HG02610 (cell line): ENCODE measurements around the gene LYZL6.

ENCODE experiments used
- ATAC-seq: cut with Tn5 transposase; IDR thresholded peaks from one replicate; pipeline ENCODE4 v1.9.1; 2021; ENCODE audit warnings: mild to moderate bottlenecking, moderate library complexity; ENCODE audit not compliant: unreplicated experiment

Gene LYZL6, protein sequence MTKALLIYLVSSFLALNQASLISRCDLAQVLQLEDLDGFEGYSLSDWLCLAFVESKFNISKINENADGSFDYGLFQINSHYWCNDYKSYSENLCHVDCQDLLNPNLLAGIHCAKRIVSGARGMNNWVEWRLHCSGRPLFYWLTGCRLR

DNA sequence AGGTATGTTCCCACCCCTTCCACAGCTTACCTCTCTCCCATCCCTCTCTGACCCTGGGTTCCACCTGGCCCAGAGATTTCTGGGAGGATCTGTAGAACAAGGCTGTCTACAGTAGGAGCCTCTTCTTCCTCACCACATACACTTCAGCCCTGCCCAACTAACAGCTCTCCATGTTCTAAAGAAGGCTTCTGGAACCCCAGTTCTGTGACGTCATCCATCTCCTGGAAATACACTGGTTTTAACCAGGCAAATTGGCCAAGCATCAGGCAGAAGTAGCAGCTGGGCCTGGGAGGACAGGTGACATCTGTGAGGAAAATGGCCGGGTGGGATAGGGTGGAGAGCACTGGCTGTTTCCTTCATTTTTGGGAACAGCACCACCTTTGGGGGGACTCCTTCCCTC, at the start of gene LYZL6:
LYZL6 (minus strand) TSS at position 177 of the 400 bp plus-strand sequence. CDS start 4,357 bp downstream, outside the sequence.
- ATAC-seq = no peak

DNA sequence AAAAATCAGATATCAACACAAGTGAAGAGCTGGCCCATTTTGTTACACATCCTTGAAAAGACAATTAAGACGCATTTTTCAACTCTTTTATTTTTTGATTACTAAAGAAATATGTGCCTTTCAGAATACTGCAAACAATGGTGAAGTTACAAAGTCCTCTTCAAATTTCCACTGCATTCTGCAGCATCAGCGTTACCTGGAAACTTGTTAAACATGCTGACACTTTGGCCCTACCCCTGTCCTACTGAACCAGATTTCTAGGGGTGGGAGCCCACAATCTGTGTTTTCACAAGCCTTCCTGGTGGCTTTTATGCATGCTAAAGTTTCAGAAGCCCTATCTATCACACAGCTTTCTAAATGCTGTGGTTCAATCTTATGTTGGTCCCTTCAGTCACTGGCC, 47.6 kb upstream of the LYZL6 start:
- ATAC-seq = no peak

DNA sequence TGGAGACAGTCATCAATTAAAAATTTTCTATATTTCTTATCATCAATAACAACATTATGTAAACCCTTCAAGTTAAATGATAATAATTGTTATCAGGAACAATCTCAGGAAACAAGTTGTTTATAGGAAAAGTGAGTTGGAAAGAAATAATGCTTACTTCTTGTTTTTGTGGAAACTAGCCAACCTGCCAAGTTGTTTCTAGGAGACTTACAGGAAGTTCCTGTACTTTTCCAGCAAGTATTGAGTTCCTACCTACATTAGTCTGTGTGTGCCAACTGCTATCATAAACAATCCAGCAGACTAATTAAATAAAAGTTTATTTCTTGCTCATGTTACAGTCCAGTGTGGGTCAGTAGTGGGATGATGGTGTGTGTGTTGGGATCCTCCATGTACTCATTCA, 44.7 kb upstream of the LYZL6 start:
- ATAC-seq = no peak

DNA sequence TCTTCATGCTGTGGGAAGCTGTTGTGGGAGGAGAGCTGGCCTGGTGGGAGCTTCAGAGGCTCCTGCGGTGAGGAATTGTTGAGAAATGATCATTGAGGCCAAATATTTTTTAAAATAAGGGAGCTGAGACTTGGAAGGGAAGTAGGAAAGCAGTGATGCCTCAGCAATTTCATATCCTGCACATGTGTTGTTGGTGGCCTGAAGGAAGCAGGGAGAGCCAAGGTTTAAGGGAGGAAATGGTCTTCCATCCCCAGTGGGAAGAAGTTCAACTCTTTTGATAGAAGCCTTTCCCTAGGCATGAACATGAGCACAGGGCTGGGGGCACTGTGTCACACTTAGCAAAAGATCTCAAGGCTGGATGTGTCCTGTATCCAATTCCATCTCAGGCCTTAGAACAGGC, 43.1 kb upstream of the LYZL6 start, which contains the start of gene CCL14:
CCL14 (minus strand) TSS at position 87 of the 400 bp plus-strand sequence; CDS start at position 7, 80 bp downstream.
- ATAC-seq = no peak

DNA sequence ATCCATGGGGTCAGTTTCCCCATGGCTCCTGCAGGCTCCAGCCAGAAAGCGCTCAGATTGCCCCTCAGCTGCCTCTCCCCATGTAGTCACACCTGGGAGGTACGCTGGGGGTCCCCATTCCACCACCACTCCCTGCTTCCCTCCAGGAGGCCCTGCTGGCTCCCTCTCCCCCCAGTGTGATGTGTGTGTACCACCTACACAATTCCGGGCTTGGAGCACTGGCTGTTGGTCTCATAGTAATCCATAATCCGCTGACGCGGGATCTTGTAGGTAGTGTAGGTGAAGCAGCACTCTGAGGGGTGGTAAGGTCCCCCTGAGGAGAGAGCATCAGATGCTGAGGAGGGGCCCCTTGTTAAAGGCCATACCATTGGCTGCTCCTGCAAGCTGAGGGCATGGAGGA, 40.6 kb upstream of the LYZL6 start:
- no peak for ATAC-seq

DNA sequence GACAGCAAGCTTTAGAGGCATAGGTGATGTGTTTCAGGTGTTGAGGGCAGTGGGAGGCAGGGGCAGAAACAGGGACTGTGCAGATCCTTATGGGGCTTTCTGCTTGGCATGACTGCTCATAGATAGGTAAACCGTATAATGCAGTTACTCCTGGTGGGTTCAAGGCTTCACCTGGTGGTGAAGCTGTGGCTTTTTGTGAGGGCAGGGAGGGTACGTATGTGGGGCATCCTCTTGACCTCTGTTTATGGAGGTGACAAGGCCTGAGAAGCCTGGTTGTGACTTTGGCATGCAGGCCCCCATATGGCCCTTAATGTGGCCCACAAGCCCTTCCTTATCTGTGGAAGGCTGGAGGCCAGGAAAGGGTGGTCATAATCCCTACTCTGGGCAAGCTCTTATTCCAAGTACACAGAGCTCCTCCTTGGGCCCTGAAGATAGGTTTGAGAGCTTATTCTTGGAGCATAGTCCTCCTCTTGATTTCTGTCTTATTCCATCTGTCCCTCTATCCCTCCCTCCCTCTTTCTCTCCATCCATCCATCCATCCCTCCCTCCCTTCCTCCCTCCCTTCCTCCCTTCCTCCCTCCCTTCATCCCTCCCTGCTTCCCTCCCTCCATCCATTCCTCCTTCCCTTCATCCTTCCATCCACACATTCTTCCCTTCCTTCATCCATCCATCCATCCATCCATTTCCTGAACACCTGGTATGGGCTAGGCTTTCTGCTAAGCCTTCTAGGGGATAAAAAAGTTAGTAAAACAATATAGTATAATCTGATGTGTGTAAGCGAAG, 39.1 kb upstream of the LYZL6 start:
- ATAC-seq = no peak

DNA sequence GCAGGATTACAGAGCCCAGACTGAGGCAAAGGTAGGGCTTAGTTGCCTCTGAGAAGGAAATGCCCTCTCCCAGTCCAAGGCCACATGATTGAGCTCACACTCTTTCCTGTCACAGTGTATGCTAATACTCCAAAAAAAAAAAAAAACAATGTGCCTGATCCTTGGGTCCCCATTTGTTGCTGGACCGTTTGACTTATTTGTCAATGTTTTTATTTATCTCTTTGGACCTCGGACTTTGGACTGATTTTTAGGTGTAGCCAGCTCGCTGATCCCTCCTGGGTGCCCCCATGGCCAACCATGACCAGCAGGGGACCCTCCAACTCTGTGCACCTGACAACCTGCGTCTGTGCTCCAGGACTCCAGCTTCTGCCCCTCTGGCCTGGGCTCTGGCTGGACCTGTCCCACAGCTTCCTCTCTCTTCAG, 38.4 kb upstream of the LYZL6 start:
- ATAC-seq = no peak

DNA sequence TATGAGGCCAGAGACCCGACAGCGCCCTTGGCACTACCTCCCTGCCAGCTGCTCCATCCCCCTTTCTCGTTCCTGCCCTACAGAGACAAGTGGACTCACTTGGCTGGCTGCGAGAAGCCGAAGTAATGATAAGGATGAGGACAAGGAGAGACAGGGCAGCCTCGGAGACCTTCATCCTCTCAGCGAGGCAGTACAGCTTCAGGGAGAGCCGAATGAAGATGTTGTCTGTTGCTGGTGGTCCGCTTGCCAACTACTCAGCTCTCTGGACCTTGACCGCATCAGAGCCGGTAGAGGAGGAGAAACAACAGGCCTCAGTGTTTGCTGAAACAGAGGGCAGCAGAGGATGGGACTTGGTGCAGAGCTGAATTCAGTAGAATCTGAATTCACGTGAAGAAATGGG, 37.7 kb upstream of the LYZL6 start, which contains the start of gene CCL16:
CCL16 (minus strand) TSS at position 252 of the 400 bp plus-strand sequence; CDS start at position 175, 77 bp downstream.
- ATAC-seq = no peak

DNA sequence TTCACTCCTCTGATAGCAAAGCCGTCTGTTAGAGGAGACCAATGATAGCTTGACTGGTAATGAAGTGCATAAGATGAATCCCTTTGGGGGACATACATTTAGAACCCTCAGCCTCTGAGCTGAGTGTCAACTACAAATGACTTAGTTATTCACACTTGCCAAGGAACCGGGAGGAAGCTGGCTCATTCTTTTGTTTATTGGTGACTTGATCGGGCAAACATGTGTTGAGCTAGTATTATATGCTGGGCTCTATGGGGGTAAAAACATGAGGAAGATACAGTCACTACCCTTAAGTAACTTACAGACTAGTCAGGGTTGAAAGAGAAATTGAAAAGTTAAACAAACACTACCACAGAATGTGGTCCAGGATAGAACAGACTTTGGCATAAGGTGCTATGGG, 34.8 kb upstream of the LYZL6 start:
- no peak for ATAC-seq

DNA sequence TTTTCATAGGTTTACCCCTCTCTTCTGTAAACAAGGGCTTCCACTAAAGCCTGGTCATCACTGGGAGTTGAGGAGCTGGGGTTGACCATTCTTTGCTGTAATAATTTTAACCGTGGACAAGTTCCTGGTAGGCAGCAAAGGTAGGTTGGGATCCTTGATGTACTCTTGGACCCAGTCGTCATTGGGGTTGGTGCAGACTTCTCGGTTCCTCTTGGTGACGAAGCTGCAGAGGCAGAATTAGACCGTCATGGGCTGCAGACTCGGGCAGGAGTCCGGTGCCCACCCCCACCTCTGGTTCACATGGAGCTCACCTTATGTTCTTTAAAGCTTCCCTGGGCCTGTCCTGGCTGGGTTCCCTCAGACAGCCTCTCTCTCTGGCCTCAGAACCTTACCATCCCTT, 34.0 kb upstream of the LYZL6 start:
- ATAC-seq = no peak

DNA sequence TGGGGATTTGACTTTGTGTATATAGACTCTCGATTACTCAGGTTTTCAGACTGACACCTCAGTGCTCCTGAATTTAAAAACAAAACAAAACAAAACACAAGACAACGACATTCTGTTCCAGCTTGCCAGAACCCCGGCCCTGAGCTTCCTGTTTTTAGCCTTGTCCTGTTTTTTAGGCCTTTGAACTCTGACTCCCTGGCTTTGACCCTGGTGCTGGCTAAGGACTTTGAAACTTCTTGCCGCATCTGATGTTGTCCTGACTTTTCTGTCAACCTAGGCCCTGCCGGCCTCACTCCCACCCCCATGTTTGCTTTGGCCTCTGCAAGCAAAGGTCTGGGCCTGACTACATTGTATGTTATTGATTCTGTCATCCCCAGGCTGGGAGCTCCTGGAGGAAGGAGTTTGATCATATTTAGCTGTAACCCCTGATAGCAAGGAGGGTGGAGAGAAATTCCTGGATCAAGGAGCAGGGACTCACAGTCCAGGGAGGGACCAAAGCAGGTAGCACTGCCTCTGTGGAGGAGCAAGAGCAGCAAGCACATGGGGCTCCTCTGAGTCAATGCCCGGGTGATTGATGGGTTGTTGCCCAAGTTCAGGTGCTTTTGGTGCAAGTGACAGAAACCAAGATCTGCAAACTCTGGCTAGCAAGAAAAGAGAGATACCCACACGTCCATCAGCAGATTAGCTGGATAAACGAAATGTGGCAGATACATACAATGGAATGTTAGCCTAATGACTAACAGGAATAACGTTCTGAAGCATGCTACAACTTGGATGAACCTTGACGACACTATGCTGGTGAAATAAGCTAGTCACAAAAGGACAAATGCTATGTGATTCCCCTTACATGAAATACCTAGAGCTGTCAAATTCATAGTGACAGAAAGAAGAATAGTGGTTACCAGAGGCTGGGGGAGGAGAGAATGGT, 30.1 kb upstream of the LYZL6 start:
- ATAC-seq = no peak

DNA sequence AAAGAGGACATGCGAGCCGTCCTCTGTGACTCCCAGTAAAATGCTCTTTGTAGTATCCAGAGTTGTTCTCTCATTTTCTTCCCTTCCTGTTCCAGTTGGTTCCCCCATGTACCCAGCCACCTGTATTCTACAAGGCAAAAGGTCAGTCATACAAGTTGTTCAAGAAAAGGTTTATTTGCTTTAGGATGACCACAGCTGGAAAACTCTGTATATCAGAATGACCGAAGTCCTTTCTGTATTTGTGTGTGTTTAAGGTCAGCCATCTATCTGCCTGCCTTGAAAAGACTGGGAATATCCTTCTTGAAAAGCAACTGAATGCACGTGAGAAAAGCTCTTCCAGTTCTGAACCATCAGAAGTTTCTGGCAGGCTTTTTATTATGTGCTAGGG, 29.4 kb upstream of the LYZL6 start:
- ATAC-seq = no peak

DNA sequence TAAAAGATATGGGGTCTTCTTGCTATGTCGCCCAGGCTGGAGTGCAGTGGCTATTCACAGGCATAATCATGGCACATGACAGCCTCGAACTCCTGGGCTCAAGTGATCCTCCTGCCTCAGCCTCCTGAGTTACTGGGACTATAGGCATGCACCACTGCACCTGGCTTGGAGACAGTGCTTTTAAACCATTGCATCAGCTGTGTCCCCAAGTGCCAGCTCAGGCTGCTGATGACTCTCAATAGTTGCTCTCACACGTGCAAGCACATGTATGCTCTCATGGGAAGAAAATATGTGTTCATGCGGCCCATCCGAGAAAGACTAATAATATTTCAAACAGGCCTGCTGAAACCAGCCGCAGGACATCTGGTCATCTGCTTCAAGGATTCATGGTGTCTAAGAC, 29.0 kb upstream of the LYZL6 start:
- ATAC-seq = no peak

DNA sequence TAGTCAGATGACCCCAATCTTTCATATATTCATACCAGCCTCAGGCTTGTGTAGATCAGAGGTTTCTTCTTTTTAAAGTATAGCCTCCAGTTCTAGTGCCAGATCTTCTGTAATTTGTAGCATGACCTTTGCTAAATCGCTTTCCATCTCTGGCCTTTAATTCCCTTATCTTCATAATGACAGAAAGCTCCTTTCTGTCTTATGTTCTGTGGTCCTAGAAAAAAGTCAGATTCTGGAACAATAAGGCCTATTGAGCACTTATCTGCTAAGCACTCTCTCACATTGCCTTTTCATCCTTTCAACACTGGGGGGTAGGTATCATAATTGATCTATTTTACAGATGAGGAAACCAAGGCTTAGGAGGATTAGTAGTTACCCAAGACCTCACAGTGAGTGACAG, 28.6 kb upstream of the LYZL6 start:
- ATAC-seq = no peak

DNA sequence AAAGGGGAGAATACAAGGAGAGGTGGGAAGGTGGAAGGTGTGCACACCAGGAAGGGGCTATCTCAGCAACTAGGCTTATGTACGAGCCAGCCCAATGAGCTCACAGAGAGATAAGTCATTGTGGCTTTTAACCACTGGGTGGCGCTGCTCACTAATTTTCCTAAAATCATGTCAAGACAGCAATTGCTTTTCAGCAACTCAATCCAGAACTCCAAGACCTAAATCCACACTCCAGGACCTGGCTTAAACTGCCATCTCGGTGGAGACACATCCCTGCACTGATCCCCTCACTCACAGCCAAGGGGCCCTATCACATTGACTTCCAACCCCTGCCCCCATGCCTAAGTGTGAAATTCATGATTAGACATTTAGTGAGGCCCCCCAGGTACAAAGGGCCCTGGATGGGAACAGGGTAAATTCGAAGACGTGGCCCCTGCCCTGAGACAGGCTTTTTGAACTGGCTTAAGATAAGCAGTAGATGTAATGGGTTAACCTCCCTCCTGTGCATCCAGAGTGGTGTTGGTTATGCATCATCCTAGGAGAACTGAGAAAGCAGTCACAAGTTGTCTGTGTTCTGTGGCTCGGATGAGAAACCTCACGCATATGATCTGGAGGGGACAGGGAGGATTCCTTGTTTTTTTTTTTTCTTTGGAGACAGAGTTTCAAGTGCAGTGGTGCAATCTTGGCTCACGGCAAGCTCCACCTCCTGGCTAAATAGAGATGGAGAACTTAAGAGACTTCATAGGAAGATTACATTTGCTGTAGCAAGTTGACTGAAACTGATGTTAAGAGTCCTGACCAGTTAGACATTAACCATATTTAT, 26.3 kb upstream of the LYZL6 start:
- ATAC-seq = no peak

DNA sequence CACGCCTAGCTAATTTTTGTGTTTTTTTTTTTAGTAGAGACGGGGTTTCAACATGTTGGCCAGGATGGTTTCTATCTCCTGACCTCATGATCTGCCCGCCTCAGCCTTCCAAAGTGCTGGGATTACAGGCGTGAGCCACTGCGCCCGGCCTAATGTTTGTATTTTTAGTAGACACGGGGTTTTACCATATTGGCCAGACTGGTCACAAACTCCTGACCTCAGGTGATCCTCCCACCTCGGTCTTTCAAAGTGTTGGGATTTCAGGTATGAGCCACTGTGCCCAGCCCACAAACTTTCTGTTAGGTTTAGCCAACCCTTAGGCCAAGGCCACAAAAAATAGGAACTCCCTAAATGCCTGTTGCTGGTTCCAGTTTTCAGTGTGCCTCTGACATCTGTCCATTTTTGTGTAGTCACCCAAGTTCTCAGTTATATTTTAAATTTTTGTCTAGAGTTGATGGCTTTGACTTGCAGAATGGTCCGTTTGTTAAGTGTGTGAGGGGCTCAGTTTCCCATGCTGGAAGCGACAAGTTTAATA, 25.1 kb upstream of the LYZL6 start:
- ATAC-seq = no peak

DNA sequence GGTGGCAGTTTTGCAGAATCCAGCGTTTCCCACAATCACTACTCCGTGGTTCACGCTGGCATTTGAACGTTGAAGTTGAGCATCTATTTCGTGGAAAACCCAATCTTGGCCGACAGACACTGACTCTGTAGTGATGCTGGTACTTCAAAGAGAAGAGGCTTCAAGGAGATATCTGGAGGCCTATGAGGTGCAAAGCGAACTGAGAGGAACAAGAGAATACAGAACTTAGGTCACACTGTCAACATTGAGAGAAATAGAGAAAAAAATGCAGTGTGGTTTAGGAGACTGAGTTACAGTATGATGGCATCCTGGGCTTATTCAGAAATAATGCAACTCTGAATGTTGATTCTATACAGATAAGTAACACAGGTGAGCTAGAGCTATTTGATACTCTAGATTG, 21.8 kb upstream of the LYZL6 start:
- ATAC-seq = no peak

DNA sequence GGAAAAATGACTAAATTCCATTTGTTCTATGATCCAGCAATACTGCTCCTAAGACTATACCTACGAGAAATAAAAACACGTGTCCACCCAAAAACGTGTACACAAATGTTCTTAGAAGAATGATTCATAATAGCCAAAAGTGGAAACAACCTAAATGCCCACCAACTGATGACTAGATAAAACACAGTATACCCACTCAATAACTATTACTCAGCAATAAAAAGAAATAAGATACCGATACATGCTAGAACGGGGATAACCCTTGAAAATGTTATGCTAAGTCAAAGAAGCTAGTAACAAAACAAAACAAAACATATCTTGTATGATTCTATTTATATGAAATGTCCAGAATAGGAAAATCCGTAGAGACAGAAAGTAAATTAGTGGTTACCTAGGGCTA, 20.1 kb upstream of the LYZL6 start:
- no peak for ATAC-seq

DNA sequence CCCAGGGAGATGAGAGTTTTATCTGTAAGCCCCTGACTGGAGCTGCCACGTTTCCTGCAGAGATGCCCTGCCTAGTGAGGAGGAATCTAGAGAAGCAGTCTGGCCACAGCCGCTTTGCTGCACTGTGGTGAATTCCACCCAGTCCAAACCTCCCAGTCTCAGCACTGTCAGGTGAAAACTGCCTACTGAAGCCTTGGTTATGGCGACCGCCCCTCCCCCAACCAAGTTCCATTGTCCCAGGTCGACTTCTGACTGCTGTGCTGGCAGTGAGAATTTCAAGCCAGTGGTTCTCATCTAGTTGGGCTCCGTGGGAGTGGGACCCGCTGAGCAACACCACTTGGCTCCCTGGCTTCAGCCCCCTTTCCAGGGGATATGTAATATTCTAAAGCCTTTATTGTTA, 10.2 kb upstream of the LYZL6 start:
- ATAC-seq = no peak

DNA sequence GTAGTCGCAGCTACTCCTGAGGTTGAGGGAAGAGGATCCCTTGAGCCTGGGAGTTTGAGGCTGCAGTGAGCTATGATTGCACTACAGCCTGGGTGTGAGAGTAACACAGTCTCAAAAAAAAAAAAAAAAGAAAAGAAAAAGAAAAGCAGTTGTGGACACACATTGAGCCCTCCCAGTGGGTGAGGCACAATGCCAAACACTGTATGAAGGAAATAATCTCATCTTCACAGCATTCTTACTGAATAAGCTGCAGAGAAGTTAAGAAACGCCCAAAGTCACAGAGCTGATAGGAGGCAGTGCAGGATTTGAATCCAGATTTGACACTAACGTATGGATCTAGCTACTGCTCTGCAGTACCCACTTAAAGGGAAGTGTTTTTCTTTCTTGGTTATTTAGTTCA, 5.9 kb upstream of the LYZL6 start:
- ATAC-seq = no peak
